HEK293 (cell line): Measurements from ENCODE around the gene LSMEM2.

ENCODE experiments used
- AEBP2 ChIP-seq: fragments of 450-650 bp; formaldehyde crosslinking; IDR thresholded peaks from 2 replicates; pipeline ENCODE4 v1.5.1; 2016; ENCODE audit warnings: missing biosample characterization, missing genetic modification characterization, borderline replicate concordance
- KLF1 ChIP-seq: fragments of 450-650 bp; formaldehyde crosslinking; IDR thresholded peaks from 2 replicates; pipeline ENCODE4 v1.5.1; 2016; ENCODE audit warnings: missing biosample characterization, missing genetic modification characterization
- KLF9 ChIP-seq: fragments of 450-650 bp; formaldehyde crosslinking; IDR thresholded peaks from 2 replicates; pipeline ENCODE4 v1.5.1; 2016; ENCODE audit warnings: missing biosample characterization, missing genetic modification characterization, low read depth
- OSR2 ChIP-seq: fragments of 450-650 bp; formaldehyde crosslinking; IDR thresholded peaks from 2 replicates; pipeline ENCODE4 v1.5.1; 2016; ENCODE audit warnings: missing biosample characterization, missing genetic modification characterization
- OVOL3 ChIP-seq: fragments of 450-650 bp; formaldehyde crosslinking; IDR thresholded peaks from 2 replicates; pipeline ENCODE4 v1.5.1; 2016; ENCODE audit warnings: missing biosample characterization, missing genetic modification characterization
- PATZ1 ChIP-seq: fragments of 450-650 bp; formaldehyde crosslinking; IDR thresholded peaks from 2 replicates; pipeline ENCODE4 v1.5.1; 2016; ENCODE audit warnings: missing biosample characterization, missing genetic modification characterization
- PRDM10 ChIP-seq: fragments of 450-650 bp; formaldehyde crosslinking; IDR thresholded peaks from 2 replicates; pipeline ENCODE4 v1.5.1; 2016; ENCODE audit warnings: missing biosample characterization, missing genetic modification characterization
- REPIN1 ChIP-seq: fragments of 450-650 bp; formaldehyde crosslinking; IDR thresholded peaks from 2 replicates; pipeline ENCODE4 v1.5.1; 2017; ENCODE audit warnings: missing biosample characterization, missing genetic modification characterization, low read depth
- TRIM28 ChIP-seq: IDR thresholded peaks from 2 replicates; pipeline ENCODE4 v1.6.1; 2011; ENCODE audit warnings: low read length, control low read depth, borderline replicate concordance
- ZBTB44 ChIP-seq: fragments of 450-650 bp; IDR thresholded peaks from 2 replicates; pipeline ENCODE4 v1.5.1; 2018; ENCODE audit warnings: missing biosample characterization, mild to moderate bottlenecking, missing genetic modification characterization
- ZEB2 ChIP-seq: fragments of 450-650 bp; formaldehyde crosslinking; IDR thresholded peaks from 2 replicates; pipeline ENCODE4 v1.5.1; 2016; ENCODE audit warnings: missing biosample characterization, missing genetic modification characterization
- ZNF19 ChIP-seq: fragments of 450-650 bp; formaldehyde crosslinking; IDR thresholded peaks from 2 replicates; pipeline ENCODE4; 2016; ENCODE audit warnings: missing biosample characterization, missing genetic modification characterization, low read depth
- ZNF211 ChIP-seq: fragments of 450-650 bp; formaldehyde crosslinking; IDR thresholded peaks from 2 replicates; pipeline ENCODE4 v1.5.1; 2016; ENCODE audit warnings: low read depth, missing biosample characterization, missing genetic modification characterization
- ZNF23 ChIP-seq: fragments of 450-650 bp; formaldehyde crosslinking; IDR thresholded peaks from 2 replicates; pipeline ENCODE4 v1.5.1; 2016; ENCODE audit warnings: missing biosample characterization, missing genetic modification characterization, borderline replicate concordance
- ZNF239 ChIP-seq: fragments of 450-650 bp; formaldehyde crosslinking; IDR thresholded peaks from 2 replicates; pipeline ENCODE4 v1.5.1; 2016; ENCODE audit warnings: missing biosample characterization, missing genetic modification characterization
- ZNF274 ChIP-seq, 2 experiments: fragments of 200-500 bp in 1 of 2; fragments of 450-650 bp in 1 of 2; sonication (Bioruptor generic) in 1 of 2; formaldehyde crosslinking in 1 of 2; IDR thresholded peaks; 2 replicates each; pipeline versions ENCODE4 v1.5.1 to v1.6.1; 2014 to 2016; ENCODE audit warnings: borderline replicate concordance in 1 of 2, inconsistent platforms in 1 of 2, low read length in 1 of 2, missing biosample characterization in 1 of 2, missing genetic modification characterization in 1 of 2
- ZNF311 ChIP-seq: fragments of 450-650 bp; formaldehyde crosslinking; IDR thresholded peaks from 2 replicates; pipeline ENCODE4 v1.5.1; 2017; ENCODE audit warnings: missing biosample characterization, missing genetic modification characterization, borderline replicate concordance
- ZNF324 ChIP-seq: fragments of 450-650 bp; formaldehyde crosslinking; IDR thresholded peaks from 2 replicates; pipeline ENCODE4 v1.5.1; 2016; ENCODE audit warnings: missing biosample characterization, missing genetic modification characterization
- ZNF558 ChIP-seq: fragments of 450-650 bp; formaldehyde crosslinking; IDR thresholded peaks from 2 replicates; pipeline ENCODE4 v1.5.1; 2016; ENCODE audit warnings: missing biosample characterization, missing genetic modification characterization
- ZNF596 ChIP-seq: fragments of 450-650 bp; IDR thresholded peaks from 2 replicates; pipeline ENCODE4 v1.5.0; 2018; ENCODE audit warnings: missing biosample characterization, mild to moderate bottlenecking, missing genetic modification characterization, moderate library complexity
- ZNF670 ChIP-seq: fragments of 450-650 bp; formaldehyde crosslinking; IDR thresholded peaks from 2 replicates; pipeline ENCODE4 v1.5.1; 2016; ENCODE audit warnings: missing biosample characterization, missing genetic modification characterization, low read depth
- ZNF692 ChIP-seq: fragments of 450-650 bp; formaldehyde crosslinking; IDR thresholded peaks from 2 replicates; pipeline ENCODE4 v1.5.1; 2016; ENCODE audit warnings: missing biosample characterization, missing genetic modification characterization
- ZNF704 ChIP-seq: fragments of 450-650 bp; formaldehyde crosslinking; IDR thresholded peaks from 2 replicates; pipeline ENCODE4 v1.5.1; 2016; ENCODE audit warnings: missing biosample characterization, missing genetic modification characterization
- ZNF777 ChIP-seq: fragments of 450-650 bp; formaldehyde crosslinking; IDR thresholded peaks from 2 replicates; pipeline ENCODE4 v1.5.1; 2017; ENCODE audit warnings: missing biosample characterization, missing genetic modification characterization, borderline replicate concordance
- ZNF830 ChIP-seq: fragments of 450-650 bp; IDR thresholded peaks from 2 replicates; pipeline ENCODE4 v1.5.0; 2018; ENCODE audit warnings: missing biosample characterization, missing genetic modification characterization, low read depth, mild to moderate bottlenecking, moderate library complexity
- ZNF837 ChIP-seq: fragments of 450-650 bp; formaldehyde crosslinking; IDR thresholded peaks from 2 replicates; pipeline ENCODE4 v1.5.1; 2016; ENCODE audit warnings: missing biosample characterization, missing genetic modification characterization
- ZSCAN16 ChIP-seq: fragments of 450-650 bp; formaldehyde crosslinking; IDR thresholded peaks from 2 replicates; pipeline ENCODE4 v1.5.1; 2016; ENCODE audit warnings: missing biosample characterization, missing genetic modification characterization

The LSMEM2 gene

GRCh38 chr3:50298836-50299637 is 20.1 kb downstream of the LSMEM2 start, which contains the start of the genes HYAL3 and NAA80 (continued):
- TF ChIP-seq ZNF324 (tag by site-specific recombination) (peak; percentile 77; the same call in 1 of the 2 replicates), OVOL3 (tag by site-specific recombination) (0 out of 2 replicates have a peak, but pooled peaks have one; percentile 16), ZNF830 (no peak), ZNF211 (tag by site-specific recombination) (no peak), KLF9 (tag by site-specific recombination) (peak; percentile 91), OSR2 (tag by site-specific recombination) (no peak), REPIN1 (tag by site-specific recombination) (0 out of 2 replicates have a peak, but pooled peaks have one; percentile 65), ZNF670 (tag by site-specific recombination) (no peak), TRIM28 (peak; percentile 62; the same call in 1 of the 2 replicates), ZNF23 (tag by site-specific recombination) (no peak), ZEB2 (tag by site-specific recombination) (0 out of 2 replicates have a peak, but pooled peaks have one; percentile 33), ZNF19 (tag by site-specific recombination) (no peak), ZNF596 (tag by site-specific recombination) (no peak), ZNF274 (IDR thresholded peaks at IDR 0.05; ENCODE audit: low read length) (no peak), ZNF274 (tag by site-specific recombination; IDR thresholded peaks at IDR 0.05; ENCODE audit: borderline replicate concordance) (no peak), ZSCAN16 (tag by site-specific recombination) (no peak), ZNF558 (tag by site-specific recombination) (no peak), ZNF704 (no peak), ZNF837 (no peak), AEBP2 (tag by site-specific recombination) (no peak), KLF1 (tag by site-specific recombination) (peak; percentile 92), ZBTB44 (tag by site-specific recombination) (no peak), PATZ1 (tag by site-specific recombination) (no peak; the same call in none of the 2 replicates), ZNF692 (tag by site-specific recombination) (peak; percentile 50; the same call in 1 of the 2 replicates), ZNF239 (no peak), ZNF777 (tag by site-specific recombination) (peak; percentile 36; the same call in 1 of the 2 replicates), ZNF311 (tag by site-specific recombination) (no peak), PRDM10 (tag by site-specific recombination) (peak; percentile 44)
